Transverse colon (tissue), 4 donors: Measurements from ENCODE around the gene IL16. TPM values are rescaled to one million over a fixed set of nuclear protein-coding genes. Genes with fewer than 3 reads are reported as not detected.
A peak's percentile ranks its signal among the peaks of the same experiment; 100 is the strongest.

Experiments used
- DNase-seq: peaks from one replicate; pipeline ENCODE4 v3.0.0-alpha.2; 2019
- H3K27ac ChIP-seq, 4 donors: fragments of 200-600 bp; sonication (generic); 2 replicates each; pipeline ENCODE4 v1.5.1; 2016 to 2018; ENCODE audit warnings: inconsistent platforms in 4 of 4
- H3K27me3 ChIP-seq: fragments of 200-600 bp; sonication (generic); 2 replicates; pipeline ENCODE4 v1.5.1; 2017; ENCODE audit warnings: inconsistent platforms
- H3K36me3 ChIP-seq, 4 donors: fragments of 200-600 bp; sonication (generic); 2 replicates each; pipeline ENCODE4 v1.5.1; 2017 to 2019; ENCODE audit warnings: inconsistent platforms in 4 of 4
- H3K4me1 ChIP-seq, 4 donors: fragments of 200-600 bp; sonication (generic); 2 replicates each; pipeline ENCODE4 v1.5.1; 2017 to 2020; ENCODE audit warnings: inconsistent platforms in 4 of 4
- H3K4me3 ChIP-seq, 4 donors: fragments of 200-600 bp; sonication (generic); 1 replicate in 1 of 4; 2 replicates in 3 of 4; pipeline versions ENCODE4 v1.5.1 to v1.6.1; 2017 to 2019; ENCODE audit warnings: inconsistent platforms in 4 of 4
- H3K9me3 ChIP-seq, 2 donors: fragments of 200-600 bp; sonication (generic); 2 replicates each; pipeline ENCODE4 v1.5.1; 2017 to 2019; ENCODE audit warnings: inconsistent platforms in 2 of 2
- EP300 ChIP-seq: sonication (generic); formaldehyde crosslinking; IDR thresholded peaks from one replicate; pipeline ENCODE4 v1.6.1; 2017; ENCODE audit warnings: antibody characterized with exemption, low read depth
- POLR2A ChIP-seq: fragments of 450-650 bp; IDR thresholded peaks from one replicate; pipeline ENCODE4 v1.6.1; 2016; ENCODE audit warnings: antibody characterized with exemption, mild to moderate bottlenecking, moderate library complexity
- POLR2AphosphoS5 ChIP-seq, 3 donors: sonication (generic); formaldehyde crosslinking; IDR thresholded peaks; one replicate each; pipeline ENCODE4 v1.6.1; 2016; ENCODE audit warnings: antibody characterized with exemption in 3 of 3
- WGBS, 2 donors: methylation state at CpG; one replicate each; pipeline ENCODE4 v1.1.5; 2018; ENCODE audit warnings: low coverage in 1 of 2; 5-methylcytosine and 5-hydroxymethylcytosine counted together
- in situ Hi-C, 4 donors: fragments of 200-750 bp; cut with MboI; loops; one replicate each; pipeline versions ENCODE4 v1.15.0 to v1.15.1; 2017; ENCODE audit warnings: low sequenced_read_pairs in 3 of 4, low pct_ligation_motif_present in 1 of 4, low pct_unique_long_range_greater_than_20kb in 1 of 4
- intact Hi-C: fragments of 100-400 bp; cut with DNase I; formaldehyde crosslinking; loops from one replicate; pipeline ENCODE4 v1.15.1; 2023; ENCODE audit warnings: low total_unique reads
- total RNA-seq, 4 donors: library from RNA; depleted of rRNA; stranded (reverse); fragments of >200 nt; gene quantifications; one replicate each; pipeline ENCODE4 v1.1.0, GENCODE V29; 2016
- TF ChIP-seq, protein P1 (sequence below), 5 experiments: fragments of 200-600 bp in 3 of 5; fragments of 450-650 bp in 2 of 5; sonication (generic) in 3 of 5; IDR thresholded peaks; 1 replicate in 2 of 5; 2 replicates in 3 of 5; pipeline ENCODE4 v1.5.1; 2016 to 2017; ENCODE audit warnings: antibody characterized with exemption in 5 of 5, inconsistent platforms in 3 of 5, mild to moderate bottlenecking in 2 of 5, moderate library complexity in 1 of 5

Gene IL16
- total RNA-seq, 4 donors from 2014 or later: 5.2 to 40.0 (median 22.3) TPM

- DNase-seq: no peak
- no peaks in the 10 kb centered on the region for H3K9me3 ChIP-seq
- 89 to 100% methylated on average over 1 to 5 of the region's 5 CpGs for whole genome bisulfite sequencing, 2 donors
- peaks cover 0 to 14% (median 5%) of the 10 kb centered on the region in 4 donors for H3K4me1 ChIP-seq
- H3K27me3 ChIP-seq: no peaks in the 10 kb centered on the region
- no peak overlapping the region for H3K4me3 ChIP-seq
- intact Hi-C loops (no loop called here), in situ Hi-C loops (no loop called here)
- no peak for TF ChIP-seq POLR2A
- TF ChIP-seq POLR2AphosphoS5 (IDR thresholded peaks at IDR 0.05): no peak
- TF ChIP-seq, protein P1, sequence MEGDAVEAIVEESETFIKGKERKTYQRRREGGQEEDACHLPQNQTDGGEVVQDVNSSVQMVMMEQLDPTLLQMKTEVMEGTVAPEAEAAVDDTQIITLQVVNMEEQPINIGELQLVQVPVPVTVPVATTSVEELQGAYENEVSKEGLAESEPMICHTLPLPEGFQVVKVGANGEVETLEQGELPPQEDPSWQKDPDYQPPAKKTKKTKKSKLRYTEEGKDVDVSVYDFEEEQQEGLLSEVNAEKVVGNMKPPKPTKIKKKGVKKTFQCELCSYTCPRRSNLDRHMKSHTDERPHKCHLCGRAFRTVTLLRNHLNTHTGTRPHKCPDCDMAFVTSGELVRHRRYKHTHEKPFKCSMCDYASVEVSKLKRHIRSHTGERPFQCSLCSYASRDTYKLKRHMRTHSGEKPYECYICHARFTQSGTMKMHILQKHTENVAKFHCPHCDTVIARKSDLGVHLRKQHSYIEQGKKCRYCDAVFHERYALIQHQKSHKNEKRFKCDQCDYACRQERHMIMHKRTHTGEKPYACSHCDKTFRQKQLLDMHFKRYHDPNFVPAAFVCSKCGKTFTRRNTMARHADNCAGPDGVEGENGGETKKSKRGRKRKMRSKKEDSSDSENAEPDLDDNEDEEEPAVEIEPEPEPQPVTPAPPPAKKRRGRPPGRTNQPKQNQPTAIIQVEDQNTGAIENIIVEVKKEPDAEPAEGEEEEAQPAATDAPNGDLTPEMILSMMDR (IDR thresholded peaks at IDR 0.05): no peak
- no peak for TF ChIP-seq EP300
- H3K36me3 ChIP-seq: peaks cover 0 to 21% (median 6%) of the 10 kb centered on the region in 4 donors
- H3K27ac ChIP-seq: no peak overlapping the region
Observed at GRCh38 chr15:81314378-81314777, 117.7 kb downstream of the IL16 start.

GRCh38 chr15:81315452-81316175 lies 118.9 kb downstream of the IL16 start:
- no peaks in the 10 kb centered on the region for H3K27me3 ChIP-seq
- DNase-seq: no peak
- intact Hi-C loops (no loop called here), in situ Hi-C loops (no loop called here)
- H3K4me3 ChIP-seq: no peak overlapping the region
- H3K4me1 ChIP-seq: peaks cover 0 to 14% (median 5%) of the 10 kb centered on the region in 4 donors
- H3K27ac ChIP-seq: no peak overlapping the region
- no peaks in the 10 kb centered on the region for H3K9me3 ChIP-seq
- TF ChIP-seq POLR2AphosphoS5 (IDR thresholded peaks at IDR 0.05) (no peak), POLR2A (no peak), EP300 (no peak)
- TF ChIP-seq, protein P1 (IDR thresholded peaks at IDR 0.05): no peak
- 83% methylated on average over 5 to 14 of the region's 14 CpGs for WGBS, 2 donors
- peaks cover 0 to 23% (median 7%) of the 10 kb centered on the region in 4 donors for H3K36me3 ChIP-seq

DNA sequence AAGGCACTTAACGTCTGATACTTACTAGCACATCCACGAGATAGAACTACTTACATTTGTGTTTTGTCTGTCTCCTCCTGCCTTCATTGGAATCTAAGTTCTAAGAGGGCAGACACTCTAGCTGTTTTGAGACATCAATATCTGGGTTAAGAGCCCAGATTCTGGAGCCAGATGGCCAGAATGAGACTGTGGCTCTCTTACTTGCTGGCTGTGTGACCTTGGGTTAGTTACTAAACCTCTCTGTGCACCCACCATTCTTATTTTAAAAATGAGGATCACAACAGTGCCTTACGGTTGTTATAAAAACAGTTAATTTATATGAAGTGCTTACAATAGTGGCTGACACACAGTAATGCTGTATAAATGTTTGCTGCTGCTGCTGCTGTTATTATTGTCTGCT lies 119.6 kb downstream of the IL16 start:
- Histone ChIP-seq H3K4me3 (no peak overlapping the region), H3K4me1 (peaks cover 0 to 14% (median 5%) of the 10 kb centered on the region in 4 donors), H3K36me3 (peaks cover 0 to 23% (median 7%) of the 10 kb centered on the region in 4 donors), H3K27ac (no peak overlapping the region), H3K27me3 (no peaks in the 10 kb centered on the region), H3K9me3 (no peaks in the 10 kb centered on the region)
- intact Hi-C loops: no loop called here
- TF ChIP-seq POLR2AphosphoS5 (IDR thresholded peaks at IDR 0.05) (no peak), EP300 (no peak), POLR2A (no peak)
- TF ChIP-seq, protein P1 (IDR thresholded peaks at IDR 0.05): no peak
- WGBS, 2 donors: 79 to 86% methylated on average over 3 of the region's 3 CpGs
- in situ Hi-C loops: no loop called here
- no peak for DNase-seq

DNA sequence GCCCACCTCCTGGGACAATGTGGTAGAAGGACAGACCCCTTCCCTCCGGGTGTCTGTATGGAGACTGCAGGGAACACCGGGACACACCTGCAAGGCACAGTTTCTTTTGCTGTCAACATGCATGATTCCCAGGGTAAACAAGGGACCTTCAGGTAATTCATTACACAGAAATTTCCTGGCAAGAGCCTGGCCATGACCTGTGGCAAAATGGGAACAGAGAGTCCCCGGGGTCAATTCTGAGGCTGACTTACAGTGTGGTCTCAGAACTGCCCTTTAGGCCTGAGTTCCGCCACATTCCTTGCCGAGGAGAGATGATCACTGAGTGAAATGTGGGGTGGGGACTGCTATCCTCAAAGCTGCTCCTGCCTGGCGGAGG lies 121.0 kb downstream of the IL16 start:
- peaks cover 0 to 20% (median 6%) of the 10 kb centered on the region in 4 donors for H3K36me3 ChIP-seq
- no peak overlapping the region for H3K4me3 ChIP-seq
- no peaks in the 10 kb centered on the region for H3K27me3 ChIP-seq
- no peak for DNase-seq
- TF ChIP-seq, protein P1 (IDR thresholded peaks at IDR 0.05): no peak
- no peak for TF ChIP-seq POLR2AphosphoS5 (IDR thresholded peaks at IDR 0.05)
- TF ChIP-seq POLR2A: no peak
- no peak for TF ChIP-seq EP300
- intact Hi-C loops (no loop called here), in situ Hi-C loops (no loop called here)
- peak overlapping the region in 1 of 4 donors; percentile 30 for H3K27ac ChIP-seq
- 89% methylated on average over 6 of the region's 6 CpGs; no CpG with 5 or more reads in 1 of the 2 donors for WGBS, 2 donors
- no peaks in the 10 kb centered on the region for H3K9me3 ChIP-seq
- H3K4me1 ChIP-seq: peaks cover 4 to 17% (median 9%) of the 10 kb centered on the region in 4 donors
